T-helper 2 cell treated with Interferon-gamma antibody and Interleukin-4, amounts not matched to agents 5 μg/mL and 100 μg/mL, for 36 hours (primary cell): ENCODE data around the gene MYH3.
"Not testable (repeated sequence)": the region's sequence is repeated elsewhere in the genome, so short reads cannot be mapped to it uniquely, and the experiment has no call there.

Experiments used
- DNase-seq: peaks from one replicate; pipeline ENCODE4 v3.0.0; 2021; ENCODE audit warnings: low spot score
- H3K27ac Mint-ChIP-seq: one replicate; pipeline ENCODE4 v1.8.0; 2021; ENCODE audit warnings: mild to moderate bottlenecking, mixed read lengths
- H3K27me3 Mint-ChIP-seq: one replicate; pipeline ENCODE4 v1.8.0; 2021; ENCODE audit warnings: low read depth, mixed read lengths
- H3K36me3 Mint-ChIP-seq: one replicate; pipeline ENCODE4 v1.8.0; 2021; ENCODE audit warnings: low read depth, mixed read lengths
- H3K4me1 Mint-ChIP-seq: one replicate; pipeline ENCODE4 v1.8.0; 2021; ENCODE audit warnings: low read depth, mixed read lengths
- H3K4me3 Mint-ChIP-seq: one replicate; pipeline ENCODE4 v1.8.0; 2022; ENCODE audit warnings: mild to moderate bottlenecking, moderate library complexity, mixed read lengths
- H3K9me3 Mint-ChIP-seq: one replicate; pipeline ENCODE4 v1.8.0; 2021; ENCODE audit warnings: mixed read lengths

The MYH3 gene

GRCh38 chr17:10657148-10657547 is at the start of gene MYH3:
Gene MYH3, minus strand, starts transcription at chr17:10657309. Its CDS starts 2,245 bp downstream, at chr17:10655064.
- DNase-seq = no peak
- Mint-ChIP-seq H3K9me3 (no peaks in the 10 kb centered on the region), H3K4me1 (peaks cover 4% of the 10 kb centered on the region), H3K36me3 (no peaks in the 10 kb centered on the region), H3K4me3 (no peak within 1 kb of the TSS), H3K27me3 (no peaks in the 10 kb centered on the region), H3K27ac (no peak within 1 kb of the TSS)

- H3K27ac Mint-ChIP-seq = no peak overlapping the region
- H3K4me1 Mint-ChIP-seq = peaks cover 30% of the 10 kb centered on the region
- H3K27me3 Mint-ChIP-seq = no peaks in the 10 kb centered on the region
- H3K36me3 Mint-ChIP-seq = peaks cover 52% of the 10 kb centered on the region
- no peak for DNase-seq
- no peak overlapping the region for H3K4me3 Mint-ChIP-seq
- no peaks in the 10 kb centered on the region for H3K9me3 Mint-ChIP-seq
These were observed 48.6 kb upstream of the MYH3 start for GRCh38 chr17:10705727-10706126.

- Mint-ChIP-seq H3K27ac (peak overlapping the region; percentile 32), H3K4me1 (peaks cover 40% of the 10 kb centered on the region), H3K9me3 (no peaks in the 10 kb centered on the region), H3K36me3 (peaks cover 37% of the 10 kb centered on the region), H3K4me3 (no peak overlapping the region), H3K27me3 (no peaks in the 10 kb centered on the region)
- DNase-seq = no peak
These were observed 45.5 kb upstream of the MYH3 start for GRCh38 chr17:10702574-10702973.

GRCh38 chr17:10699856-10700255 is 42.7 kb upstream of the MYH3 start:
- peak overlapping the region; percentile 93 for H3K27ac Mint-ChIP-seq
- peak overlapping the region; percentile 83 for H3K4me3 Mint-ChIP-seq
- peaks cover 30% of the 10 kb centered on the region for H3K36me3 Mint-ChIP-seq
- H3K27me3 Mint-ChIP-seq = no peaks in the 10 kb centered on the region
- no peak for DNase-seq
- peaks cover 41% of the 10 kb centered on the region for H3K4me1 Mint-ChIP-seq
- no peaks in the 10 kb centered on the region for H3K9me3 Mint-ChIP-seq

- Mint-ChIP-seq H3K36me3 (peaks cover 36% of the 10 kb centered on the region), H3K9me3 (no peaks in the 10 kb centered on the region), H3K4me3 (peak overlapping the region; percentile 94), H3K4me1 (peaks cover 41% of the 10 kb centered on the region), H3K27ac (peak overlapping the region; percentile 95), H3K27me3 (no peaks in the 10 kb centered on the region)
- DNase-seq = no peak
These were observed 41.1 kb upstream of the MYH3 start for GRCh38 chr17:10698096-10698818.

GRCh38 chr17:10697092-10698081 is 40.3 kb upstream of the MYH3 start, which contains the start of the genes ADPRM and SCO1:
Gene ADPRM, plus strand, starts transcription at chr17:10697594. Its CDS starts 7,333 bp downstream, at chr17:10704927.
Gene SCO1, minus strand, starts transcription at chr17:10697533. Its CDS starts 26 bp downstream, at chr17:10697507.
- DNase-seq = peak; percentile 92
- Mint-ChIP-seq H3K4me3 (peak within 1 kb of the TSS; percentile 97), H3K27me3 (no peaks in the 10 kb centered on the region), H3K27ac (peak within 1 kb of the TSS; percentile 95), H3K4me1 (peaks cover 36% of the 10 kb centered on the region), H3K9me3 (no peaks in the 10 kb centered on the region), H3K36me3 (peaks cover 44% of the 10 kb centered on the region)

GRCh38 chr17:10695875-10696407 is 38.8 kb upstream of the MYH3 start:
- not testable (repeated sequence) for DNase-seq, H3K27me3 Mint-ChIP-seq, H3K9me3 Mint-ChIP-seq
- Mint-ChIP-seq H3K4me3 (peak overlapping the region; percentile 97), H3K27ac (peak overlapping the region; percentile 95), H3K4me1 (peaks cover 26% of the 10 kb centered on the region), H3K36me3 (peaks cover 46% of the 10 kb centered on the region)

GRCh38 chr17:10687499-10687898 is 30.4 kb upstream of the MYH3 start:
- peaks cover 50% of the 10 kb centered on the region for H3K36me3 Mint-ChIP-seq
- no peak overlapping the region for H3K27ac Mint-ChIP-seq

GRCh38 chr17:10683853-10684252 is 26.7 kb upstream of the MYH3 start:
- Mint-ChIP-seq H3K27ac (no peak overlapping the region), H3K4me1 (peaks cover 3% of the 10 kb centered on the region), H3K4me3 (no peak overlapping the region), H3K27me3 (no peaks in the 10 kb centered on the region), H3K36me3 (peaks cover 52% of the 10 kb centered on the region), H3K9me3 (no peaks in the 10 kb centered on the region)
- DNase-seq = no peak

More at GRCh38 chr17:10687499-10687898, 30.4 kb upstream of the MYH3 start:
- no peak overlapping the region for H3K4me3 Mint-ChIP-seq
- DNase-seq = no peak
- no peaks in the 10 kb centered on the region for H3K27me3 Mint-ChIP-seq
- H3K9me3 Mint-ChIP-seq = no peaks in the 10 kb centered on the region
- peaks cover 17% of the 10 kb centered on the region for H3K4me1 Mint-ChIP-seq

- no peak for DNase-seq
- peaks cover 57% of the 10 kb centered on the region for H3K36me3 Mint-ChIP-seq
- H3K4me3 Mint-ChIP-seq = no peak overlapping the region
- H3K4me1 Mint-ChIP-seq = peaks cover 2% of the 10 kb centered on the region
- H3K27me3 Mint-ChIP-seq = no peaks in the 10 kb centered on the region
- H3K9me3 Mint-ChIP-seq = no peaks in the 10 kb centered on the region
- H3K27ac Mint-ChIP-seq = no peak overlapping the region
These were observed 24.8 kb upstream of the MYH3 start for GRCh38 chr17:10681866-10682446.

GRCh38 chr17:10674704-10675103 is 17.6 kb upstream of the MYH3 start:
- DNase-seq = no peak
- H3K9me3 Mint-ChIP-seq = no peaks in the 10 kb centered on the region
- no peaks in the 10 kb centered on the region for H3K4me1 Mint-ChIP-seq
- no peak overlapping the region for H3K27ac Mint-ChIP-seq
- peaks cover 20% of the 10 kb centered on the region for H3K36me3 Mint-ChIP-seq
- H3K4me3 Mint-ChIP-seq = no peak overlapping the region
- H3K27me3 Mint-ChIP-seq = no peaks in the 10 kb centered on the region

GRCh38 chr17:10673312-10673711 is 16.2 kb upstream of the MYH3 start:
- no peak overlapping the region for H3K4me3 Mint-ChIP-seq
- H3K27me3 Mint-ChIP-seq = no peaks in the 10 kb centered on the region
- H3K4me1 Mint-ChIP-seq = no peaks in the 10 kb centered on the region
- no peak overlapping the region for H3K27ac Mint-ChIP-seq
- no peaks in the 10 kb centered on the region for H3K9me3 Mint-ChIP-seq
- H3K36me3 Mint-ChIP-seq = peaks cover 15% of the 10 kb centered on the region
- DNase-seq = no peak

- Mint-ChIP-seq H3K27ac (no peak overlapping the region), H3K4me3 (no peak overlapping the region), H3K9me3 (no peaks in the 10 kb centered on the region), H3K36me3 (no peaks in the 10 kb centered on the region), H3K27me3 (no peaks in the 10 kb centered on the region), H3K4me1 (no peaks in the 10 kb centered on the region)
- DNase-seq = no peak
These were observed 11.7 kb upstream of the MYH3 start for GRCh38 chr17:10668775-10669174.
